ENCODE data around the gene GFPT1.

Gene GFPT1

DNA sequence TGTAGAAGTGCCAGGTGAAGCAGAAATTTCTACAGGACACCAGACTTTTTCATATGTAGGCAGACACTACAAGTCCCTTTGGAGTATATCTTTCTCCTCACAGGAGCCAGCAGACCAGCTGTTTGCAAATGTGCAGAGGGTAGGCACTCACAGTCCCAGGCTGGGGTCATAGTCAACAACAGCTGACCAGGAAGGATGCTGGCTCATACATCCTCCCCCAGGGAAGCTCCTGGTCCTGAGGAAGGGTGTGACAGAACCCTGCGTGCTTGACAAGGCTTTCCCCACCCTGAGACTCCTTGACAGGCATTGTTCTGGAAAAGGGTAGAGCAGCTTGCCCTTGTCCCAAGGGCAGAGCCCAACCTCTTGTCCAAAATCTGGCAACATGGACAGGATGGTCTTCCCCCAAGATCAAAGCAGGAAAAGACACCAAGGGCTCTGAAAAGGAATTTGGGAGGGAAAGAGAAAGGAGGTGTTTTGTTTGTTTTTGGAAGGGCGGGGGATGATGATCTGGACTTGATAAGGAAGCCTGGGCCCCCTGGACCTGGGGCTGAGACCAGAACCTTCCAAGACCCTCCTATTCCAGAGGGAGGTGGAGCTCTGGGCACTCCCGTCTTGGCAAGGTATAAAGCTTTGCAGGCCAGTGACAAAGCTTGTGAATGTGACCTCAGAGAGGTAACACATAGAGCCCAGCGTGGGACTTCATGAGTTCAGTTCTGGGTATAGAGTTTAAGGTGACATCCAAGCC lies 87.1 kb downstream of the GFPT1 start:
- Mint-ChIP-seq H3K4me3 (no peak overlapping the region), H3K9me3 (no peaks in the 10 kb centered on the region), H3K36me3 (ENCODE audit: low read depth) (peaks cover 2% of the 10 kb centered on the region), H3K27me3 (peaks cover 22% of the 10 kb centered on the region), H3K4me1 (no peaks in the 10 kb centered on the region), H3K27ac (no peak overlapping the region)
- DNase-seq: no peak
- ATAC-seq: no peak

DNA sequence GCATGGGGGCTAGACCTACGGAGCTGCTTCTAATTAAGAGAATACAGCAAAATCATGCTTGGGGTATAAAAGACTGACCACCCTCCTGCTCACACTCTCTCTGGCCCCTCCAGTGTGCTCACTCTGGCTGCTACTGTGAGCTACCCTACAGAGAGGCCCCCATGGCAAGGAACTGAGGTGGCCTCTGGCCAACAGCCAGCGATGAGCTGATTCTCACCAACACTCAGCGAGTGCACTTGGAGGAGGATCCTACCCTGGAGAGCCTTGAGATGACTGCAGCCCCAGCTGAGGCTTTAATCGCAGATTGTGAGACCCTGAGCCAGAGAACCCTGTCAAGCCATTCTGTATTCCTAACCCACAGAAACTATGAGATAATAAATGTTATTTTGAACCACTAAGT lies 88.2 kb downstream of the GFPT1 start:
- H3K9me3 Mint-ChIP-seq: no peaks in the 10 kb centered on the region
- no peak for ATAC-seq
- peaks cover 14% of the 10 kb centered on the region for H3K27me3 Mint-ChIP-seq
- peaks cover 2% of the 10 kb centered on the region for H3K36me3 Mint-ChIP-seq (ENCODE audit: low read depth)
- H3K4me1 Mint-ChIP-seq: no peaks in the 10 kb centered on the region
- H3K27ac Mint-ChIP-seq: no peak overlapping the region
- H3K4me3 Mint-ChIP-seq: no peak overlapping the region
- DNase-seq: no peak

DNA sequence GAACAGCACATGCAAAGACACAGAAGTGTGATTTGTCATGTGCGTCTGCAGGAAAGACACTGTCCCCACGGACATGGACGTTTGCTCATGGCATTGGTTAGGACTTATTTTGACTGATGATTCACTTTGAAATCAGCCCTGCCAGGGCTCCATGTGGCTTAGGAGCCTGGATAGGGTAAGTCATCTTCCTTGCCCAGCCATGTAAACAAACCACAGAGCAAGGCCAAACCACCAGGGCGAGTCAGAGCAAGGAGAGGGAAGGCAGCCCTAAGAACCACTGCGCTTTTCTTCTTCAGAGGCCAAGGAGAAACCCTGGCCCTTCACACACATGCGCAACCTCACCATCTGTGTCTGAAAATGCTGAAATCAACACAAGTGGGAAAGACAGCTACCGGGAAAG lies 88.8 kb downstream of the GFPT1 start:
- Mint-ChIP-seq H3K9me3 (no peaks in the 10 kb centered on the region), H3K36me3 (ENCODE audit: low read depth) (peaks cover 2% of the 10 kb centered on the region), H3K27ac (no peak overlapping the region), H3K4me3 (no peak overlapping the region), H3K4me1 (no peaks in the 10 kb centered on the region), H3K27me3 (peaks cover 13% of the 10 kb centered on the region)
- no peak for ATAC-seq
- no peak for DNase-seq

DNA sequence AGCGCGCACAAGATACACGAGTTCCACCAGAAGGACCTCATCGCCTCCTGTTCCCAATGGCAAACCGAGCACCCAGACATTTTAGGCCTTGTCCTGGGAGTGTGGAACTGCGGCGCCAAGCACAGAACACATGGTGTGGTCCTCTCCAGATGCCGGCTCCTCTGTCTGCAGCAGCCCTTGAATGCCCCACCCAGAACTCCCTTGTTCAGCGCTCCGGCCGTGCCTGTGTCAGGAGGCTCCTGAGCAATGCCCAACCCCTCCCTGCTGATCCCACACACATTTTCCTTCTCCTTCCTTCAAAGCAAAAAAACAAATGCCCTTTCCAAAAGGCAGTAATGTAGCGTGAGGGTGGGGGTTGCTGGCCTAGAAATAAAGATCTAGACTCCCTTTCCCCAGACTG lies 89.8 kb downstream of the GFPT1 start:
- DNase-seq: no peak
- no peak overlapping the region for H3K4me3 Mint-ChIP-seq
- ATAC-seq: no peak
- no peaks in the 10 kb centered on the region for H3K4me1 Mint-ChIP-seq
- no peaks in the 10 kb centered on the region for H3K36me3 Mint-ChIP-seq (ENCODE audit: low read depth)
- peaks cover 8% of the 10 kb centered on the region for H3K27me3 Mint-ChIP-seq
- H3K9me3 Mint-ChIP-seq: no peaks in the 10 kb centered on the region
- H3K27ac Mint-ChIP-seq: no peak overlapping the region

DNA sequence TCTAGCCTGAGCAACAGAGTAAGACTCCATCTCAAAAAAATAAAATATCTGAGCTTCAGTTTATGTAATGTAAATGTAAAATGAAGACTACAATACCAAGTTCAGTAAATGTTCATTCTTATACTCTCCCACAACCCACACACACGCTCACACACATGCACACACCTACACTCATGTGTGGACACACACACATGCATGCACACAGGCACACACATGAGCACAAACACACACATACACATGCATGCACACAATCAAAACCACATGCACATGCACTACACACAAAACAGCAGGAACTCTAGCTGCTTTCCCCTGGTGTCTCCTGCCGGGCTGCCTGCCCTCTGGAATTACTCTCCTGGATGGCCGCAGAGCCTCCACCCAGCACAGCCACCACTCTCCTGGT lies 90.6 kb downstream of the GFPT1 start:
- no peaks in the 10 kb centered on the region for H3K4me1 Mint-ChIP-seq
- no peak for DNase-seq
- no peaks in the 10 kb centered on the region for H3K9me3 Mint-ChIP-seq
- ATAC-seq: no peak
- no peak overlapping the region for H3K4me3 Mint-ChIP-seq
- no peak overlapping the region for H3K27ac Mint-ChIP-seq
- H3K27me3 Mint-ChIP-seq: peaks cover 5% of the 10 kb centered on the region
- H3K36me3 Mint-ChIP-seq (ENCODE audit: low read depth): no peaks in the 10 kb centered on the region

DNA sequence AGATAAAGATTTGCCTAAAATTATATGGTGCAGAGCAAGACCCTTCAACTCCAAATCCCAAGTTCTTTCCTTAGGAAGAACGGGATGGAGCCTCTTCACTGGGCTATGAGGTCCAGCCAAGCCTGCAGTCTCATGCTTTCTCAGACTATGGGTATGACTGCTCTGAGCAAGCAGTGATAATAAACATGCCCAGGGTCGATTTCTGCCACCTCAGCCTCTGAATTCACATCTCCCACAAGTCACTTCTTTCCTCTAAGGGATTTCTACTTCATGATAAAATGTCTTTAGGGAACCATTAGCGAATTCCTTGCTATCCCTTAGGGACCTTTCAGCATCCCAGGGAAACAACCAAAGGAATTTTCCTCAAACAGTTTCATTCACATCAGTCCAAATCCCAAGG lies 94.8 kb downstream of the GFPT1 start:
- Mint-ChIP-seq H3K9me3 (no peaks in the 10 kb centered on the region), H3K27ac (no peak overlapping the region), H3K36me3 (ENCODE audit: low read depth) (no peaks in the 10 kb centered on the region), H3K4me1 (no peaks in the 10 kb centered on the region), H3K27me3 (peaks cover 4% of the 10 kb centered on the region), H3K4me3 (no peak overlapping the region)
- DNase-seq: no peak
- no peak for ATAC-seq

DNA sequence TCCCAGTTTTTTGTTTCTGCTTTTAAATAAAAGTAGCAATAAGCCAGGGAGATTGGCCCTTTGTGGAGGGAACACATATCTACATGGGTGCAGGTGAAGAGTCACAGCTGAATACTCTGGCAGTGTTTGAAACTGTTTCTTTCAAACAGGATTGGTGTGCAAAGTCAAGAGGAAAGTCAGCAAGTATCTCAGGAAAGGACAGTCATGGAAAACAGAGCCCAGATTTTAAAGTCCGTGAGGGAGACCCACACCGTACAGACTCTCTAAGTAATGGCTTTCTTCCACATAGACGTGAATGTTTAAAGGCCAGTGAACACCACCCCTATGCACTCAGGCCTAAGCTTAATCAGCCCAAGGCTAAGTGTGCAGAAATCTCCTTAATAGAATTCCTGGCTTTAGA lies 95.3 kb downstream of the GFPT1 start:
- Mint-ChIP-seq H3K4me3 (no peak overlapping the region), H3K27ac (no peak overlapping the region), H3K36me3 (ENCODE audit: low read depth) (no peaks in the 10 kb centered on the region), H3K9me3 (no peaks in the 10 kb centered on the region), H3K27me3 (peaks cover 4% of the 10 kb centered on the region), H3K4me1 (no peaks in the 10 kb centered on the region)
- no peak for ATAC-seq
- no peak for DNase-seq

DNA sequence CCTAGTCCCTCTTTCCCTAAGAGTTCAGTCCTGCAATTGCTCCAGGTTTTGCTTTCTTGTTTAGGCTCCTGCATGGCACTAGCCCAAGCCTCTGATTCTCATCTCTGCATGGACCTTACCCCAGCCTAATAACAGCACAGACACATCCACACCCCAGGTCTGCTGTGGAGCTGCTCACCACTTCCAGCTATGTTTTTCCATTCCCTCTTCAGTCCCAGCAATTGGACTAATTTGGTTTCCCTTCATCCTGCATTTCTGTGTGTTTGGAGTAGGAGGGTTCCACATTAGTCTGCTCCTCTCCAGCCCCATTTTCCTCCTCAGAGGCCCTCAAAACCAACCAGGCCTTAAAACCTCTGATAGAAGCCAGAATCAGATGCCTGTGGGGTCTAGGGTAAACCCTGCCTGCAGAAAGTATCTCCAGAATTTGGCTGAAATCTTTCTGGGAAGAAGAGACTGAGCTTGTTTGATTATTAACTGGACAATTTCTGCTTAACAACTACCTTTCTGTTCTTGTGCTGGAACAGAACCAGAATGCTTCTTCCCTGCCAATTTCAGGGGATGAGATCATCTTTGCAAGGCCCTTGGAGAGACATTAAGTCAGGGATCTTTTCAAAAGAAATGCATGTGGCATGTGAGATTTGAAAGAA lies 95.9 kb downstream of the GFPT1 start:
- no peak for ATAC-seq
- H3K9me3 Mint-ChIP-seq: no peaks in the 10 kb centered on the region
- H3K27ac Mint-ChIP-seq: no peak overlapping the region
- no peaks in the 10 kb centered on the region for H3K36me3 Mint-ChIP-seq (ENCODE audit: low read depth)
- no peaks in the 10 kb centered on the region for H3K4me1 Mint-ChIP-seq
- H3K27me3 Mint-ChIP-seq: peaks cover 4% of the 10 kb centered on the region
- no peak for DNase-seq
- no peak overlapping the region for H3K4me3 Mint-ChIP-seq

DNA sequence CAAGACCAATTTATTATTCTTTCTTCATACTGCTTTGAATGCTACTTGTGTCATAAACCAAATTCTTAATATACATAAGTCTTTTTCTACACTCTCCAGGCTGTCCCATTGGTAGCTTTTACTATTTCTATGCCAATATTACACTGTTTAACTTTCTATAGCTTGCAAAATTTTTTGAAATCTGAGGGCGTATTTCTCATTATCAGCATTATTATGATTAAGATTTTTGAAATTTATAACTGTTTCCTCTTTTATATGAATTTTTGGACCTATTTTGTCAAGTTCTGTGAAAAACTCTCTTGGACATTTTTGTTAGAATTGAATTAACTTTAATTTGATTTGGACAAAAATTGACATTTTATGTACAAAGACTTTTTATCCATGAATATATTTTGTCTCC lies 98.6 kb downstream of the GFPT1 start:
- no peak overlapping the region for H3K4me3 Mint-ChIP-seq
- no peaks in the 10 kb centered on the region for H3K36me3 Mint-ChIP-seq (ENCODE audit: low read depth)
- H3K27ac Mint-ChIP-seq: no peak overlapping the region
- no peak for DNase-seq
- H3K9me3 Mint-ChIP-seq: no peaks in the 10 kb centered on the region
- H3K4me1 Mint-ChIP-seq: no peaks in the 10 kb centered on the region
- ATAC-seq: no peak
- peaks cover 4% of the 10 kb centered on the region for H3K27me3 Mint-ChIP-seq

DNA sequence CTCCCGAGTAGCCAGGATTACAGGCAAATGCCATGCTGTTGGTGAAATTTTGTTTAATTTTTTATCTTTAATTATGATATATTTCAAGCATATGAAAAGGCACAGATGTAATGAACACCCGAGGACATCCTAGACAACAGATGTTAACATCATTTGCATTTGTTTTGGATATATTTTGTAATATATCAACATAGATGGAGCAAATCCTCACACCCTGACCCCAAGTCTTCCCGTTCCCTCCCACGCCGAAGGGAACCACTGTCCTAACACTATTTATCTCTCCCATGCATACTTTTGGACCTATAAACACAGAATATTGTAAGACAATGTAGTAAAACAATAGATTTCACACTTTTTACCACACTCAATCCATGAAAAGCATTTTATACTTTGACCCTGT lies 99.5 kb downstream of the GFPT1 start:
- Mint-ChIP-seq H3K36me3 (ENCODE audit: low read depth) (no peaks in the 10 kb centered on the region), H3K27me3 (peaks cover 5% of the 10 kb centered on the region), H3K4me1 (no peaks in the 10 kb centered on the region), H3K27ac (no peak overlapping the region), H3K9me3 (no peaks in the 10 kb centered on the region), H3K4me3 (no peak overlapping the region)
- ATAC-seq (no peak), DNase-seq (no peak)

DNA sequence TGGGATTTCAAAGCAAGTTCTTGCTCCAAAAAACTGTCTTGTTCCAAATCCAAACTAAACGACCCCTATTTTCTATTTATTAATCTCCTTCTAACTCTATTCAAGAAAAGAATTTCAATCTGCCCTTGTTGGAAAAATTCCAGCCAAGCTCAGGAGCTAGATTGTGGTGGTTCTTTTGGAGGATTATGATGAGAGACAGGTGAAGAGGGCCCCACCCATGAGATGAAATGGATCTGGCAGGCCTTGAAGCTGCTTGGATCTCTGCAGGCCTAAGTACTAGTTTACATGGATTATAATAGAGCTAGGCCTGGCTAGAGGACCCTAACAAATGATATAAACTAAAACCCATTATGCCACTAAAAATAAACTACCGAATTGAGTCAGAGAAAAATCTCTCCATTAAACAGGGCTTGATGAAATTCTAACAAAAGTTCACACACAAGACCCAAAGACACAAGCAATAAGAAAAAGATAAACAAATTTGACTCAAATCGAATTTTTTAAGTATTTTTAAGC lies 101.6 kb downstream of the GFPT1 start:
- no peaks in the 10 kb centered on the region for H3K36me3 Mint-ChIP-seq (ENCODE audit: low read depth)
- no peaks in the 10 kb centered on the region for H3K9me3 Mint-ChIP-seq
- peaks cover 10% of the 10 kb centered on the region for H3K27me3 Mint-ChIP-seq
- ATAC-seq (no peak), DNase-seq (no peak)
- H3K27ac Mint-ChIP-seq: no peak overlapping the region
- H3K4me3 Mint-ChIP-seq: no peak overlapping the region
- H3K4me1 Mint-ChIP-seq: no peaks in the 10 kb centered on the region

DNA sequence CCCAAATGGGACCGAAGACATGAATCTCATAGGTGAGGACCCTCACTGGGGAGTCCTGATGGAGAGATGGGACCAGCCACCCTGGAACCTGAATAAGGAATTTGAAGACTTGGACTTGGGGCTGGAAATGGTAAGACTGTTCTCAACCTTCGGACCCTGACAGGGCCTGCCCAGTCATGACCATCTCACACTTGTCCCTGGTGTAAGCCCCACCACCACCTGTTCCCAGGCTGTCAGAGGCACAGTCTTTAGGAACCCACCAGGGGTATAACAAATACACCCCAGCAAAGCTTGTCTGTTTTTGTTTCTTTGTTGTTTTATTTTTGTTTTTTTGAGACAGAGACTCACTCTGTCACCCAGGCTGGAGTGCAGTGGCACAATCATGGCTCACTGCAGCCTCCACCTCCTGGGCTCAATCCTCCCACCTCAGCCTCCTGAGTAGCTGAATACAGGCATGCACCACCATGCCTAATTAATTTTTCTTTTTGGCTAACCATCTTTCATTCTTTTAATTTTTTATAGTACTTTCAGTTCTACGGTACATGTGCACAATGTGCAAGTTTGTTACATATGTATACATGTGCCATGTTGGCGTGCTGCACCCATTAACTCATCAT lies 106.1 kb downstream of the GFPT1 start:
- ATAC-seq (no peak), DNase-seq (no peak)
- Mint-ChIP-seq H3K27me3 (peaks cover 14% of the 10 kb centered on the region), H3K4me3 (no peak overlapping the region), H3K27ac (no peak overlapping the region), H3K36me3 (ENCODE audit: low read depth) (no peaks in the 10 kb centered on the region), H3K4me1 (no peaks in the 10 kb centered on the region), H3K9me3 (no peaks in the 10 kb centered on the region)

DNA sequence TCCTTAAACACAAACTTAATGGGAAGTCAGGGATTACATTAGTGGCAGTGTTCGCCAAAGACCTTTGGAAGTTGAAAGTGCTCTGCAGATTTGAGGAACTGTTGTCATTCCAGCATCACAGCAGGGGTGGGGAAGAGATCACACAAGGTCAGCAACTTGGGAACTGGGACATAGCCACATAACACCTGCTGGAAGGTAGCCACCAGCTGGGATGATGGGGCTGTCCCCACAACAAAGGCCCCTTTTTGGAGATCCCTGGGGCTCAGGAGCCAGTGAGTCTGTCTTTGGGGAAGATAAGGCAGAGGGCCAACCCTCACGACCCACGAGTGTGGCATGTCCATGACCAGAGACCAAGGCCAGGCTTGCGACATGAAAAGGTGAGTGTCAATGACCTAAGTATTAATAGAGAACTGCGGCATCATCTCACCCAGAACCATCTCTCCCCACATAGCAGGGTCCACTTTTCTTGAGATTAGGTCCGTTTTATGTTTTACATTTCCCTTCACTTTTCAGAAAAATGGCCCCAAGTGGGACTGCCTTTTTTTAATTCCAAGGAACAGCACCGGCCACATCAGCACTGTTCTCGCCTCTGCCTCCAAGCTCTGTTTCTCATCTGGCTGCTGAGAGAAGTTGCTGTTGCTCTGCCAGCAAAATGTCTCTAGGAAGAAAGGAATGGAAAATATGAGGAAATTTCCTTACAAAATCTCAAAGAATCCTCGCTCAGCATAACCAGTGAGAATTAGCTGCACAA lies 106.9 kb downstream of the GFPT1 start:
- no peak for DNase-seq
- H3K4me3 Mint-ChIP-seq: no peak overlapping the region
- H3K27ac Mint-ChIP-seq: no peak overlapping the region
- peaks cover 14% of the 10 kb centered on the region for H3K27me3 Mint-ChIP-seq
- no peaks in the 10 kb centered on the region for H3K9me3 Mint-ChIP-seq
- H3K4me1 Mint-ChIP-seq: no peaks in the 10 kb centered on the region
- no peak for ATAC-seq
- no peaks in the 10 kb centered on the region for H3K36me3 Mint-ChIP-seq (ENCODE audit: low read depth)

DNA sequence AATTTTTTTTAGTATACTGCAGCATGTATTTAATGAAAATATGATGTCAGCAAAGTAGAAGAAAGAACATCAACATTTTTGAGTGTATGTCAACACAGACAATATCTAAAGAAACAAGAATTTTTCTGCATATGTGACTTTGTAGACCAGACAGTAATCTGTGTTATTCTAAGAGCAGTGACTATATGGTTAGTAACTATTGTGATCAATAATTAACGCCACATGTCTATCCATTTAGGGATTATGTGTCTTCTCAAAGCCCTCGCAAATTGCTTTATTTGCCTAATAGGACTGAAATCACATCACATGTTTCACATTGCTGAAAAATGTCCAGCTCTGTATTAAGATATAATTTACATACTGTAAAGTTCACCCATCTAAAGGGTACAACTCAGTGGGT lies 107.8 kb downstream of the GFPT1 start:
- H3K4me3 Mint-ChIP-seq: no peak overlapping the region
- H3K27me3 Mint-ChIP-seq: peaks cover 14% of the 10 kb centered on the region
- DNase-seq (no peak), ATAC-seq (no peak)
- no peaks in the 10 kb centered on the region for H3K9me3 Mint-ChIP-seq
- H3K4me1 Mint-ChIP-seq: no peaks in the 10 kb centered on the region
- no peak overlapping the region for H3K27ac Mint-ChIP-seq
- H3K36me3 Mint-ChIP-seq (ENCODE audit: low read depth): no peaks in the 10 kb centered on the region

DNA sequence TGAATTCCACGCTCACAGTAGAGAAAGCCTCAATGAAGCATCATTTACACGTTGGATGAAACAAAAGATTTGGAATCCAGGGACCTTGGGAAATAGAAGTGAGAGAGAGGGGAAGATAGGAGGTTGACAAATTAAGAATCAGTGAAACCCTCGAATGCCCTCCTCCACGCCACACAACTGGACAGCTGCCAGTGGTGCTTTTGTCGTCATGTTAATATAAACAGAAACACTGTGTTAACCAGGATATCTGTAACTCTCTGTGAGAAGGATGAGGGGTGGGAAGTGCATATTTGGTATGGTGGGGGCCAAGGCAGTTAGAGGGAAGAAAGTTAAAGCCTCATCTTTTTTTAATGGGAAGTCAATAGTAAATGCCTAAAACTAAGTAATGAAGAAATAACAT lies 108.7 kb downstream of the GFPT1 start:
- Mint-ChIP-seq H3K27me3 (peaks cover 15% of the 10 kb centered on the region), H3K9me3 (no peaks in the 10 kb centered on the region), H3K4me3 (no peak overlapping the region), H3K36me3 (ENCODE audit: low read depth) (no peaks in the 10 kb centered on the region), H3K27ac (no peak overlapping the region), H3K4me1 (no peaks in the 10 kb centered on the region)
- DNase-seq (no peak), ATAC-seq (no peak)

Measured in activated naive CD8-positive, alpha-beta T cell treated with anti-CD3 and anti-CD28 coated beads, Interleukin-2, amount 50 U/mL, for 24 hours (primary cell).